ENCODE measurements around the gene HOXB3. TPM values are rescaled to one million over a fixed set of nuclear protein-coding genes. Genes with fewer than 3 reads are reported as not detected.

HOXB3 gene
- total RNA-seq, 2 experiments from 2014 or later, result 11.9 to 12.9 TPM

DNA sequence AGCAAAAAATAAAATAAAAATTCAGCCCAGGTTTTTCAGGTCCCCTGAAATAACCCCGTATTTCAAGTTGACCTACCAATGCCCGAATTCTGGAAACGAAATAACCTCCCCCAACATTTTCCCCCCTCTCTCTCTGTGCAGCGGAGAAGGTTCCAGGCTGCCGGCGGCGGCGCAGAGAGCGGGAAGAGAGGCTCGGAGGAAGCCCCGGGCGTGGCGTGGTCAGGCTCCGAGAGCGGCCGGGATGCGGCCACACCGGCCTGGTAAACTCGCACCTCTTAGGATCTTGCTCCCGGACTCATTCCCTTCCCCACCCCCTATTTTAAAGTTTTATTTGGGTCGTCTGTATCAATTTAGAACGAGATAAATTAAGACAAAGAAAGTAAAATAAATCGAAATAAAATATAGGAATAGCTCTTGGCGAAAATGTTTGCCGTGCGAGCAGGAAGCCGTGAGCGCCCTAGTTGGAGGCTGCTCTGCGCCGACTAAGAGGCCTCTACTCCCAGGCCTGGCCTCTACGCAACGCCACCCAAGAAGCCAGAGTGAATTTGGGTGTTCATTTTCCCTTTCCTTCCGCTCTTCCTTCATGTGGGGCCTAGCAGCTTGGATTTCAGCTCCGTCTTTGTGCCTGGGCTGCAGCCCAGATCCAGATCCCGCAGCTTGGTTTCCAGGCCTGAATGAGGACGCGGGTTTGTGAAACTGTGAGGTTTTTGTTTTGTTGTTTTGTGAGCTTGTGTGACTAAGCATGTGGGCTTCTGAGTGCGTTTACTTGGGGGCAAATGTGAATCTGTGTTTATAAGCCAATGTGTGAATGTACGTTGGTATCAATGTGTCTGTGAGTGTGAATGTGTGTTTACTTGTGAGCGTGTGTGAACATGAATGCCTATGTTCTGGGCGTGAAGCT, 16.2 kb upstream of the HOXB3 start:
- H3K4me3 Mint-ChIP-seq, result no peak overlapping the region
- no peaks in the 10 kb centered on the region for H3K36me3 Mint-ChIP-seq
- peaks cover 87% of the 10 kb centered on the region for H3K27me3 Mint-ChIP-seq
- CTCF ChIA-PET, result interaction anchor here (0.7 to 4.8 kb wide), 3 partner anchors 12 to 30 kb away, joined by 3 to 40 read pairs (median 8); partner anchors contain the start of gene HOXB5
- no peak for ATAC-seq
- H3K27ac Mint-ChIP-seq, result no peak overlapping the region
- H3K4me1 Mint-ChIP-seq, result peaks cover 42% of the 10 kb centered on the region
- no peaks in the 10 kb centered on the region for H3K9me3 Mint-ChIP-seq (ENCODE audit: low read depth)
- DNase-seq, result no peak

DNA sequence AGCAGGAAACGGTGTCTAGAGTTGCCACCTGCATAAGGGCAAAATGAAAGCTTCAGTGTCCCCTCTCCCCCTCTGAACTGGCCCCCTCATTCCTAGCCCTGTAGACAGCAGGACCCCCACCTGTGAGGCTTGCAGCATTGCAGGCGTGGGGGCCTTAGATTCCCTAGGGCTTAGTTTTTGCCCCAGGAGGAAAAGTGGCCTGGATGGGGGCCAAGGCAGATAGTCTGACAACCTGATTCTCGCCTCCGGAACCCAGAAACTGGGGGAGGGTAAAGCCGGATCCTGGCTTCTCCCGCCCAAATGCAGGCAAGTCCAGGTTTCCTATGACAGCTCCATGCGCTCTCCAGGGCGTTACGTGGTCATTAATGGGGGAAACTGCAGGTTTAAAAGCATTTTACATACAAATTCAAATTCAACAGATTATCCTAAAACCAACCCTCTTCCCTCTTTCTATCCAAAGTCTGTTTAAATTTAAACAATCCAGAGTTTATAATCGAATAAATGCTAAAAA, 15.4 kb upstream of the HOXB3 start:
- DNase-seq (no peak), ATAC-seq (no peak)
- Mint-ChIP-seq H3K36me3 (no peaks in the 10 kb centered on the region), H3K4me1 (peaks cover 37% of the 10 kb centered on the region), H3K27me3 (peaks cover 89% of the 10 kb centered on the region), H3K4me3 (no peak overlapping the region), H3K27ac (no peak overlapping the region), H3K9me3 (ENCODE audit: low read depth) (no peaks in the 10 kb centered on the region)
- CTCF ChIA-PET, result interaction anchor here (0.8 kb wide), 1 partner anchor 17 kb away, joined by 4 read pairs; no protein-coding TSS in a partner anchor

DNA sequence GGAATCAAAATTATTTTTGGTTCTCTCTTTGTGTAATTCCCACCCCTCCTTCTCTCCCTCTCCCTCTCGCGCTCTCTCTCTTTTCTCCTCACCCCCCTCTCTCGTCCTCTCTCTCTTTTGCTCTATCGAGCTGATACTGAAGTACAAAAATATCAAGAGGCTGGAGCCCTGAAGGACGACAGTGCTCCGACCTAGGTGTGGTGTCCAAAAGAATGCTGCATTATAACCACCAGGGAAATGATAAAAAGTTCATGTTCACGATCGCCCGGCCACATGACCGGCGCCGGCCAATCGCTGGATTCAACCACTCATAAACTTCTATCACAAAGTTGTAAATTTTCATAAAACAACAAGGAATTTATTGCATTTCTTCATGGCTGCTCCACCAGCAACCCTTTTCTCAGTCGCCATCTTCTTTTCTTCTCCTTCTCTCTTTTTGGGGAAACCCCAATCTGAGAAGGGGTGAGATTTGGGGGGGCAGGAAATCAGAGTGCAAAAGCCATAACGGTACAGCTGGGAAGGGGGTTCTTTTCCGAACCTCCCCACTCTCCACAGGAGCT, 14.8 kb upstream of the HOXB3 start, which contains the start of gene HOXB6:
TSS of gene HOXB6 (minus strand) at position 217 of the 560 bp plus-strand sequence. CDS start 6,836 bp downstream, outside the sequence.
- Mint-ChIP-seq H3K4me1 (peaks cover 37% of the 10 kb centered on the region), H3K4me3 (peak within 1 kb of the TSS; percentile 22), H3K27me3 (peaks cover 95% of the 10 kb centered on the region), H3K36me3 (no peaks in the 10 kb centered on the region), H3K27ac (no peak within 1 kb of the TSS), H3K9me3 (ENCODE audit: low read depth) (no peaks in the 10 kb centered on the region)
- DNase-seq (no peak), ATAC-seq (no peak)
- CTCF ChIA-PET, result interaction anchor here (0.8 kb wide), 1 partner anchor 17 kb away, joined by 4 read pairs; no protein-coding TSS in a partner anchor

DNA sequence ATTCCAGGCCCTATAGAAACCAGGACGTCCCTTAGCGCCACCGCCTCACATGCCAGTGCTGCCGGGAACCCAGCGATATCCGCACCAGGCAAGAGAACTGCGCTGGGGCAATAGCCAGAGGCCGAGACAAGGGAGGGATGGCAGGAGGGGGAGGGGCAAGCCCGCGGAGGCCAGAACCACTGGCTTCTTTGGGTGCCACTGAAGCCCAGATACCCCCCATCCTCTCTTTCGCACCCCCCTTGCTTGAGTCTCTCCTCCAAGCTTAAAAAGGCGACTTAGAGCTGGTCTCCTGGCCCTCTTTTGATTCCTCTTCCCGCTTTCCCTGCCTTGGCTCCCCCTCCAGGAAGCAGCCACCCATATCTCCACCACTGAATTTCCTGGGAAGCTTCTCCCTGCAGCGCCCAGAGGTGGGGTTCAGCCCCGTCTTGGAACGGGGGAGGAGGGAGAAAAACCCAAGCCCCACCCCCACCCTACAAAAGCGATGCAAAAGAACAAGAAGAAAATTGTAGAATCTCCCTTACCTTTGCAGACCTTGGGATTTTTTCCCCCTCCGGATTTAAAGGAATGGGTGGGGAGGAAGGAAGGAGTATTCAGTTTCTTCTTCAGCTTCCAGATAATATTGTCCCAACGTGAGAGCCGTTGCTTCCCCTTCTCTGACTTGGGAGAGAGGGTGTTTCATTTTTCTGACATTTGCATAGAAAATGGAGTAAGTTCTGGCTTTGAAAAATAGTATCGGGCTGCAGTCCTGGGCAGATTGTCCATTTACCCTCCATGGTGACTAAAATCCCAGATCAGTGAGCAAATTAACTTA, 14.1 kb upstream of the HOXB3 start:
- H3K36me3 Mint-ChIP-seq, result no peaks in the 10 kb centered on the region
- CTCF ChIA-PET, result interaction anchor here (0.7 to 0.8 kb wide), 3 partner anchors 11 to 16 kb away, joined by 3 to 4 read pairs (median 3); partner anchors contain the start of gene HOXB3
- H3K4me3 Mint-ChIP-seq, result peak overlapping the region; percentile 22
- H3K9me3 Mint-ChIP-seq (ENCODE audit: low read depth), result no peaks in the 10 kb centered on the region
- peaks cover 37% of the 10 kb centered on the region for H3K4me1 Mint-ChIP-seq
- ATAC-seq (no peak), DNase-seq (no peak)
- H3K27me3 Mint-ChIP-seq, result peaks cover 95% of the 10 kb centered on the region
- no peak overlapping the region for H3K27ac Mint-ChIP-seq

DNA sequence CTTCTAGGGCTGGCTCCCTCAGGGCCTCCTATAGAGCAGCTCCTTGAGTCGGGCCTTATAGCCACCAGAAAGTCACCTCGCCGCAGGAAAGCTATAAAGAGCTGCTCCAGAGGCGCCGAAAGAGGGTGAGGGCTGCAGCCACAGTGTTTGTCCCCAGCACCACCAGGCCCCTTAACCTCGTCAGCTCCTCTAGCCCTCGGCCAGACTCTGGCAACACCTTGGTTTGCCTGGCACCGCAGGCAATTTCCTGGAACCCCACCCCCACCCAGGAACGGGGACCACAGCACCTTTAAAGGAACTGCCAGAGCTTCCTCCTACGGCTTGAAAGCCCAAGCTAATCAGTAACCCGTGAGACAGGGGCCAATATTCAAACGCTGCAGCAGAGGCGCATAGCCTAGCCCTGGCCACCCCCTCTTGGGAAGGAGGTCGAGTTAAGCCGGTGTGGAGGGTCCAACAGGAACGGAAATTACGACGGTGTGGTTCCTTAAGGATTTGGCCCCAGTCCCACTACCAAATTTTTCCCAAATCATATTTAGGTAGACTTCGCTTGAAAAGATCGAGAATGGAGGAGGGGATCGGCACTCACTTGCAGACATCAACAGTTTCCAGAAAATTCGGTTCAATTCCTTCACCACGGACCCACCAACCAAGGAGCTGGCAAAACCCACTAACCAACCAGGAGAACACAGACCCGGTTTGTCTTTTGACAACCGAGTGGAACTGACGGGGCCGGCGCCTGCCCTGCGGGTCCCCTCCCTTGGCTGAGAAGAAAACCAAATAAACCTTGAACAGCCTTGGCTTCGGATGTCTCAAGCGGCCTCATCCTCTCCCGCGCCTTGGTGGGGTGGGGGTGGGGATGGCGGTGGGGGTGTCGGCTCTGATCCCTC, 11.7 kb upstream of the HOXB3 start:
- CTCF ChIA-PET, result interaction anchor here (0.6 to 2.6 kb wide), 14 partner anchors 8 to 734 kb away, joined by 3 to 11 read pairs (median 4); partner anchors contain the start of gene PRAC2
- Mint-ChIP-seq H3K9me3 (ENCODE audit: low read depth) (no peaks in the 10 kb centered on the region), H3K36me3 (no peaks in the 10 kb centered on the region), H3K4me3 (no peak overlapping the region), H3K4me1 (peaks cover 45% of the 10 kb centered on the region), H3K27ac (no peak overlapping the region), H3K27me3 (peaks cover 96% of the 10 kb centered on the region)
- no peak for ATAC-seq
- DNase-seq, result no peak

DNA sequence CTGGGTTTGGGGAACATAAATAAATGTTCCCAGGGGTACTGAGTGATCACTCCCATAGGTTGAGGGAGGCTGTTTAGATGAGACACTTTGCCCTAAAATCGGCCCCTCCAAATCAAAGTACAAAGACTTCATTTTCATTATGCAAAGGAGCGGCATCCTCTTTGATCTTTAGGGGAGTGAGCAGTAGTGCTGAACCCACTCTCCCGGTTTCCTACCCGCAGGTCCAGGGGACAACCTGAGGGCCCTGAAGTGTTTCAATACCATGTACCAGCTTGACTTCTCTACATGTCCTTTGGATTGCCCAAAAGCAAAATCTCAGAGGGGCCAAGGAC, 11.1 kb upstream of the HOXB3 start:
- Mint-ChIP-seq H3K9me3 (ENCODE audit: low read depth) (no peaks in the 10 kb centered on the region), H3K36me3 (no peaks in the 10 kb centered on the region), H3K4me1 (peaks cover 51% of the 10 kb centered on the region), H3K27ac (no peak overlapping the region), H3K4me3 (no peak overlapping the region), H3K27me3 (peaks cover 96% of the 10 kb centered on the region)
- ATAC-seq (no peak), DNase-seq (no peak)
- CTCF ChIA-PET, result interaction anchor here (0.9 to 2.6 kb wide), 10 partner anchors 9 to 583 kb away, joined by 3 to 11 read pairs (median 4); partner anchors contain the start of gene PRAC2

DNA sequence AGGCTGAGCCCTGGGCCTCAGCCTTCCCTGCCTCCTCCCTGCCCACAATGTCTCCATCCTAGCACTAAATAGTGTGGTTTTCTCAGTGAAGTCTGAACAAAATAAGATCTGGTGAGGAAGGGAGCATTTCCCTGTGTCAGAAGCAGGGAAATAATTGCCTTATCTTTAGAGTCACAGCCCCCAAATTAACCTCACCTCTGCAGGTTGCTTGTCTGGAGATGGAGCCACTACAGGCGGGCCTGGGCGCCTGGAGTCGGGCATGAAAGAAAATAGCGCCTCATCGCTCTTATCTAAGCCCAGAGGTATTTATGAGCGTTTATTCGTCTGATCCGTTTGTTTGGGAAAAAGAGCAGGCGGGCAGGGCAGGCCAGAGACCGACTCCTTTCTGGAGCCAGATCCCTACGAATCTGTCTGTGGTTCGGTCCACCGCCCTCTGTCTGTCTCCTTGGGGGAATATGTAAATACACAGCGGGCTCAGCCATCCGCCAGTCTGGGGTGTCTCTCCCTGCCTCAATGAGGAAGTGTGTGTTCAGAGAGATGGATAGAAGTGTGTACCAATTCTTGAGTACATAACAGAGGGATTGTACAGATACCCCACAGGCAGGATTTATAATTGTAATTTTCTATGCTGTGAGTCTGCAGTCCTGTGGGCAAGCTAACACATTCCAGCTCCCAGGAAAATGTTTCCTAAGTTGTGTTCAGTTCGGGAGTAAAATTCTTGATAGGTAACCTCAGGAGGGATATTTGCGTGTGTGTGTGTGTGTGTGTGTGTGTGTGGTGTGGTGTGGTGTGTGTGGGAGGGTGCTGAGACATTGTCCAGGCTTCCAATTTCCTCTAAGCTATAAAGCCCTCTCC, 10.4 kb upstream of the HOXB3 start:
- DNase-seq (no peak), ATAC-seq (no peak)
- H3K9me3 Mint-ChIP-seq (ENCODE audit: low read depth), result no peaks in the 10 kb centered on the region
- peaks cover 54% of the 10 kb centered on the region for H3K4me1 Mint-ChIP-seq
- H3K36me3 Mint-ChIP-seq, result no peaks in the 10 kb centered on the region
- H3K27me3 Mint-ChIP-seq, result peaks cover 96% of the 10 kb centered on the region
- CTCF ChIA-PET, result interaction anchor here (1.1 to 2.6 kb wide), 8 partner anchors 10 to 582 kb away, joined by 3 to 11 read pairs (median 4); partner anchors contain the start of gene PRAC2
- no peak overlapping the region for H3K27ac Mint-ChIP-seq
- no peak overlapping the region for H3K4me3 Mint-ChIP-seq

DNA sequence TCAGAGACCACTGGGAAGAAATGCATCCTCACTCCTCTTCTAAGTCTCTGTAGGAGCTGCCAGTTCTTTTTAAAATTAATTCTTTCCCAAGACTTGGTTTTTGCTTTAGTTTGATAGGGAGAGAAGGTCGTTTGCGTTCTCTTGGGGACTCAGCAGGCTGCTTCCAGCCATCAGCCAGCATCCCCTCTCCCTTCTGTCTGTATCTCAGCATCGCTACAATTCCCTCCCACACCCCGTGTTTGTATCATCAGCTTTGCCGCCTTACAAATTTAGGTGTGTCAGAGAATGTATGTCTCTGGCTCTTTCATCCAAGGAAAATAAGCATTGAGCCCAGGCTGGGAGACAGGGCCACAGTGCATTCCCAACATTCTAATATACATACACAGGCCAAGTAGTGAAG, 9.3 kb upstream of the HOXB3 start:
- Mint-ChIP-seq H3K27me3 (peaks cover 89% of the 10 kb centered on the region), H3K4me3 (no peak overlapping the region), H3K27ac (no peak overlapping the region), H3K36me3 (no peaks in the 10 kb centered on the region), H3K9me3 (ENCODE audit: low read depth) (no peaks in the 10 kb centered on the region), H3K4me1 (peaks cover 46% of the 10 kb centered on the region)
- CTCF ChIA-PET, result interaction anchor here (0.9 to 2.6 kb wide), 3 partner anchors 12 to 292 kb away, joined by 3 to 7 read pairs (median 4); no protein-coding TSS in a partner anchor
- DNase-seq (no peak), ATAC-seq (no peak)

DNA sequence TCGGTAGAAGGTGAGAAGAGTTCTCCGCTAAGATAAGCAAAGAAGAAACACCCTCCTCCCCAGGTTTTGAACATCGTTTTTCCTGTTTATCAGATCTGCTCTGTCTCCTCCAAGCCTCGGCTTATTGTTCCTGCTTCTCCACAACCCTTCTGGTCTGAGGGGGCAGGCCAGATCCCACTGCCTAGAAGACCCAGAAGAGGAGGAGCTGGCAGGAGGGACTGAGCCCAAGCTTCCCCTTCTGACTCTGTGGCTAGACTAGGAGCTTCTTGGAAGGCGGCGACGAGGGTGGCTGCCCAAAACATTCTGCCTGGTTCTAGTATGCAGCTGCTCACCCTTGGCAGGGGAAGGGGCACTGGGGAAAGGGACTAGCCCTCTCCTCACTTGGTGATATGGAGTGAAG, 8.7 kb upstream of the HOXB3 start:
- H3K4me1 Mint-ChIP-seq, result peaks cover 47% of the 10 kb centered on the region
- no peak overlapping the region for H3K4me3 Mint-ChIP-seq
- no peaks in the 10 kb centered on the region for H3K9me3 Mint-ChIP-seq (ENCODE audit: low read depth)
- peaks cover 89% of the 10 kb centered on the region for H3K27me3 Mint-ChIP-seq
- ATAC-seq (no peak), DNase-seq (no peak)
- H3K27ac Mint-ChIP-seq, result no peak overlapping the region
- CTCF ChIA-PET, result interaction anchor here (0.9 to 1.3 kb wide), 3 partner anchors 11 to 80 kb away, joined by 3 to 4 read pairs (median 3); no protein-coding TSS in a partner anchor
- H3K36me3 Mint-ChIP-seq, result no peaks in the 10 kb centered on the region

DNA sequence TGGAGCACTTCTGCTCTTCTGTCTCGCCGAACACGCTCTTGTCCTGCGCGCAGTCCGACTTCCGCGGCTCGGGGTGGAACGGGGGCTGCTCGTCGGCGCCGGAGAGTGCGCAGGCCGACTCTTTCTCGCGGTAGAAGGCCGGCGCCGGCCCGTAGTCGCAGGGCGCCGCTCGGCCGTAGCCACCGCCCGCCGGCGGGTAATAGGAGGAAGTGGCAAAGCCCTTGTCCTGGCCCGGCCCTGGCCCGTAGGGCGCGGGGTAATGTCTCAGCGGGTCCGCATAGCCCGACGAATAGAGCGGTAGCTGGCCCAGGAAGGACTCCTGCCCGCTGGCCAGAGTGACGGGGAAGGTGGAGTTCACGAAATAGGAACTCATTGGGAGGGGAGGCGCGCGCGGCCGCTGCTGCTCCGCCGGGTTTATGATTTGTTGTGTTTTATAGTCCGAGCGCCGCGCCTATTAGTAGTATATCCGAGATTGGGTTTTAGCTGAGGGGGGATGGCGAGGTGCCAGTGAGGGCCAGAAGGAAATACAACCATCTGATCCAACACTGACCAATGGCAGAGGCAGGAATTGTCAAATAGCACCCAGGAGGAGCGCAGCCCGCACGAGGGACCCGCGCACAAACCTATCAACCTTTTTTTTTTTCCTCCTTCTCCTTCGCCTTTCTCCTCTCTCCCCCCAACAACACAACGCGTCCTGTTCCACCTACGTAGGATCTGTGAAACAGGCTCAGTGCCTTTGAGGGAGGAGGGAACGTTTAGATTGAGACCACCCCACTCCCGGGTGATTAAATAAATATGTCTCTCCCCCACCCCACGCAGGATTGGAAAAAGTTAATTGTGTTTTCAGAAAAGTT, 8.0 kb upstream of the HOXB3 start:
- Mint-ChIP-seq H3K9me3 (ENCODE audit: low read depth) (no peaks in the 10 kb centered on the region), H3K27ac (no peak overlapping the region), H3K27me3 (peaks cover 87% of the 10 kb centered on the region), H3K4me1 (peaks cover 46% of the 10 kb centered on the region), H3K4me3 (peak overlapping the region; percentile 63), H3K36me3 (no peaks in the 10 kb centered on the region)
- peak; percentile 61 for DNase-seq
- peak; percentile 52 for ATAC-seq
- CTCF ChIA-PET, result interaction anchor here (1.0 kb wide), 1 partner anchor 46 kb away, joined by 3 read pairs; no protein-coding TSS in a partner anchor

DNA sequence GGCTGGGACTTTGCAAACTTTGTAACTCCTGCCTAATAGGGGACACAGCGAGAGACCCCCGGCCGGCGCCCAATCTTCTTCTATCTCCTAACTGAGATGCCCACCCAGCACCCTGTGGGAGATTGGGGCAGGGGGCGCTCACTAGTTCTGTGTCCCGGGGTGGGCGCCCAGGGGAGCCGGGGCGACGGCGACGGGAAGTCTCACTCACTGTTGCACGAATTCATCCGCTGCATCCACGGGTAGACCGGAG, 7.4 kb upstream of the HOXB3 start:
- Mint-ChIP-seq H3K9me3 (ENCODE audit: low read depth) (no peaks in the 10 kb centered on the region), H3K36me3 (no peaks in the 10 kb centered on the region), H3K4me1 (peaks cover 44% of the 10 kb centered on the region), H3K27ac (no peak overlapping the region), H3K27me3 (peaks cover 87% of the 10 kb centered on the region), H3K4me3 (peak overlapping the region; percentile 63)
- ATAC-seq (no peak), DNase-seq (no peak)
- CTCF ChIA-PET, result interaction anchor here (5.9 kb wide), 1 partner anchor 11 kb away, joined by 40 read pairs; the partner anchor contains the start of gene HOXB7
